ENCODE measurements around the gene PRMT6.

The PRMT6 gene

DNA sequence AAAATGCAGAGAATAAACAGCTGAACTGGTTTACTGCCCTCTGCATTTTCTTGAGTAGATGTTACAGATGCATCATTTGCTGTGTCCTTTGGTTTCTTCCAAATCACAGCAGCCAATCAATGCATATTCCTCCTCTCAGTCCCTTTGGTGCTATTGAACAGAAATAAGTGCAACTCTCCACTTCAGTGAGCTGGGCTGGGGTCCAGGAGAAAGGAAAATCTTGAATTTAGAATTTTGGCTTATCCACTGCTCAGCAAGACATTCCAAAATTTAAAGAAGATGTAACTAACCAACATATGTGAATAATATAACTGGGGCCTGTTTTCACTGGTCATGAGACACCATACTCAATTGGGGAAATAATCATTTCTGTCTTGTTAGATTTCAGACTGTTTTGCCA lies 39.2 kb downstream of the PRMT6 start:
- no peak for DNase-seq

DNA sequence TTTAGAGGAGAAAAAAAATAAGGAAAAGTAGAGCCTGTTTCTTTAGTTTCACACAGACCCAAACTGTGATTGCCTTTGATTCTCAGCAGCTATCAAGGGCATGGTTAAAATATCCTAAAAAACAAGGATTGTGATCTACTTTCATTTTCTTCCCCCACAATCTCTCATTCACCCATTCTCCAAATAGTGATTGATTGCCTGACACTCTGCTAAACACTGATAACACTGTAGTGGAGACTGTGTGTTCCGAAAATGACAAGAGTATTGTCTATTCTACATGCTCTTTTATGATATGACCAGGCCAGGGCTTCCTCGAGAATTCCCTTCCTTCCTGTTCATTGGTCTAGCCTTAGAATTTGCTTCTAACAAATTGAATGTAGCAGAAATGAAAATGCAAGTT lies 40.2 kb downstream of the PRMT6 start:
- no peak for DNase-seq

DNA sequence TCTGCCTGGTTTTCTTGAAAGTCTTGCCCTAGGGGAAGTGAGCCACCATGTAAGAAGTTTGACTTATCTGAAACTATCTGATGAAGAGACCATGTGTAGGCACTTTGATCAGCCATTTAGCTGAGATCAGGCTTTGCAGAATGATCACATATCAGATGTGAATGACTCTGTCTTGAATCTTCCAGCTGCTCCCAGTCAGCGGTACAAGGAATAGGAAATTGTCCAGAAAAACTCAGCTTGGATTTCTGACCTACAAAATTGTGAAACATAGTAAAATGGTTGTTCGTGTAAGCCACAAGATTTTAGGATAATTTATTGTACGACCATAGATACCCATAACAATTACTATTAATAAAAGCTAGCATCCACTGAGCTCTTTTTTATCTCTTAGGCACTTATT lies 42.5 kb downstream of the PRMT6 start:
- no peak for DNase-seq

DNA sequence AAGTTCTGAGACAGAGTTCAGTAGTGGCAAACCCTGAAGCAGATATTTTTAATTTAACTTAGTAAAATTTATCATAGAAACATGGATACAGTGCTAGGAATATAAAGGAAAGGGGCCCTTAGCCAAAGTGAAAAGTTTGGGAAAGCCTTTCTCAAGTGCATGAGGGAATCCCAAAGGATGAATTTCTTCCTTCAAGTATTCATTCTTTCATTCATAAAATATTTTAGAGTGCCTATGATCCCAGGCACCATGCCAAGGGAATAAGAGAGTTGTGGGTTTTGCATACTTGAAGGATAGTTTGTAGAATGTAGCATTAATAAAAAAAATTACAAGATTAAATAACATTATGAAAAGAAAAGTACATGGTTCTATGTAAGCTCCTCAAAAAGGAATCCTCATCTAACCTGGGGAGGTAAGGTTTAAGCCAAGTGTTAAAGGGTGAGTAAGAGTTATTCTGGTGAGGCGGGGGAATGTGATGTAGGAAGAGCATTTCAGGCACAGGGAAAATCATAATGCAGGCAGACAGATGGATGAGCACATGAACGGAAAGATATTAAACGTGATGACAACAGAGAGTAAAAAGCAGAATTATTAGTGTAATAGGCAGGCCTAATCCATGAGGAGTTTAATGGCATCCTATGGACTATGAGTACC lies 44.0 kb downstream of the PRMT6 start:
- DNase-seq: no peak

DNA sequence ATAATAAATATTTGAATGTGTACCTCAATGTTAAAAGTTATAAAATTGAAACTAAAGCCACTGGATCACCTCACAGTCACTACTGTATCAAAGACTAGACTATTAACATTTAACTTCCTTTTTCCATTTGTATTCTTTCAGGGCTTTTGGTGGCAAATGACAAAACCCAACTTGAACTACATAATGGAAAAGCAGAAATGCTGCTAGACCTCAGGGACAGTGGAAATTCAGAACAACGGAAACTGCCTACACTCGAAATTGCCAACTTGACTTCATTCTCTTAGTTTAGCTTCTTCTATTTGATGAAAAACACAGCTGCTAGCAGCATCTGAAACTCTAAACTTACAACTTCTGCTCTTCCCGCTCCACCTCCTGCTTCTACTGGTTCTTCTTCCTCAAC lies 49.4 kb downstream of the PRMT6 start:
- DNase-seq: no peak

Data from stimulated activated CD4-positive, alpha-beta T cell treated with anti-CD3 and anti-CD28 coated beads, Interleukin-4, amount 100 ng/mL, for 24 hours (primary cell).